Smooth muscle cell (in vitro differentiated cells): ENCODE results near the gene SCRN2. TPM values are rescaled to one million over a fixed set of nuclear protein-coding genes. Genes with fewer than 3 reads are reported as not detected.

Source experiments
- DNase-seq: peaks from one replicate; lab custom pipeline; 2025; ENCODE audit not compliant: unreplicated experiment; lab: John Stamatoyannopoulos, UW
- H2AFZ ChIP-seq: fragments of 200-600 bp; sonication (generic); 2 replicates; pipeline ENCODE4 v1.6.0; 2016; ENCODE audit warnings: antibody characterized with exemption, low read depth, mild to moderate bottlenecking
- H3F3A ChIP-seq: fragments of 200-600 bp; sonication (generic); 2 replicates; pipeline ENCODE4 v1.6.0; 2017; ENCODE audit warnings: antibody characterized with exemption, low read depth
- H3K27ac ChIP-seq: fragments of 200-600 bp; sonication (generic); 2 replicates; pipeline ENCODE4 v1.5.1; 2016; ENCODE audit warnings: low read depth, mild to moderate bottlenecking
- H3K27me3 ChIP-seq: fragments of 200-600 bp; sonication (generic); 2 replicates; pipeline ENCODE4 v1.6.1; 2016; ENCODE audit warnings: low read depth, mild to moderate bottlenecking
- H3K36me3 ChIP-seq: fragments of 200-600 bp; sonication (generic); 2 replicates; pipeline ENCODE4 v1.5.1; 2016; ENCODE audit warnings: low read depth
- H3K4me1 ChIP-seq: fragments of 200-600 bp; sonication (generic); 2 replicates; pipeline ENCODE4 v1.5.1; 2016; ENCODE audit warnings: low read depth
- H3K4me2 ChIP-seq: fragments of 200-600 bp; sonication (generic); 2 replicates; pipeline ENCODE4 v1.6.0; 2016; ENCODE audit warnings: mild to moderate bottlenecking
- H3K4me3 ChIP-seq: fragments of 200-600 bp; sonication (generic); 2 replicates; pipeline ENCODE4 v1.5.1; 2016; ENCODE audit warnings: mild to moderate bottlenecking
- H3K79me2 ChIP-seq: fragments of 200-600 bp; sonication (generic); 2 replicates; pipeline ENCODE4 v1.6.0; 2016; ENCODE audit warnings: low read depth, mild to moderate bottlenecking
- H3K9ac ChIP-seq: fragments of 200-600 bp; sonication (generic); 2 replicates; pipeline ENCODE4 v1.6.0; 2016; ENCODE audit warnings: low read depth
- H3K9me3 ChIP-seq: fragments of 200-600 bp; sonication (generic); replicated peaks from 2 replicates; pipeline ENCODE4 v1.5.1; 2016; ENCODE audit warnings: low read depth
- H4K20me1 ChIP-seq: fragments of 200-600 bp; sonication (generic); 2 replicates; pipeline ENCODE4 v1.6.0; 2016; ENCODE audit warnings: low read depth
- CTCF ChIP-seq: fragments of 200-600 bp; sonication (generic); IDR thresholded peaks from 2 replicates; pipeline ENCODE4 v1.5.1; 2017; ENCODE audit warnings: borderline replicate concordance, mild to moderate bottlenecking, antibody characterized with exemption; ENCODE audit not compliant: insufficient read depth, poor library complexity, severe bottlenecking
- WGBS: methylation state at CpG from one replicate; pipeline ENCODE4 v1.1.7; 2016; ENCODE audit warnings: low lambda C conversion rate; 5-methylcytosine and 5-hydroxymethylcytosine counted together
- polyA plus RNA-seq: library from polyadenylated mRNA; unstranded; fragments of >200 nt; fragmentation: Nextera tagmentation; extraction: Ambion mirVana; gene quantifications from 2 replicates; pipeline ENCODE4 v1.2.1, GENCODE V29; 2016
- total RNA-seq: library from RNA; depleted of rRNA; stranded (reverse); fragments of >200 nt; gene quantifications from 2 replicates; pipeline ENCODE4 v1.2.3, GENCODE V29; 2014

SCRN2 gene
- total and polyA plus RNA-seq, 2 experiments from 2014 or later: 16.0 to 49.4 TPM

GRCh38 chr17:47867813-47868533 lies 26.9 kb upstream of the SCRN2 start:
- TF ChIP-seq CTCF: no peak
- Histone ChIP-seq H2AFZ (no peak overlapping the region), H3K36me3 (no peaks in the 10 kb centered on the region), H3F3A (peaks cover 6% of the 10 kb centered on the region), H3K27ac (no peak overlapping the region), H3K4me3 (no peak overlapping the region), H4K20me1 (no peaks in the 10 kb centered on the region), H3K27me3 (no peaks in the 10 kb centered on the region), H3K9me3 (no peaks in the 10 kb centered on the region), H3K79me2 (no peaks in the 10 kb centered on the region), H3K9ac (no peak overlapping the region), H3K4me1 (peaks cover 18% of the 10 kb centered on the region), H3K4me2 (no peak overlapping the region)
- WGBS: 87% methylated on average over 11 of the region's 11 CpGs
- no peak for DNase-seq

- 60% methylated on average over 20 of the region's 20 CpGs for WGBS
- Histone ChIP-seq H2AFZ (no peak overlapping the region), H3K4me3 (no peak overlapping the region), H3K27ac (no peak overlapping the region), H3K27me3 (no peaks in the 10 kb centered on the region), H3K79me2 (no peaks in the 10 kb centered on the region), H3K4me1 (peaks cover 8% of the 10 kb centered on the region), H3K36me3 (no peaks in the 10 kb centered on the region), H3F3A (peaks cover 6% of the 10 kb centered on the region), H3K9me3 (no peaks in the 10 kb centered on the region), H3K4me2 (no peak overlapping the region), H3K9ac (no peak overlapping the region), H4K20me1 (no peaks in the 10 kb centered on the region)
- no peak for TF ChIP-seq CTCF
- no peak for DNase-seq
These were observed 25.9 kb upstream of the SCRN2 start for GRCh38 chr17:47866941-47867340.

GRCh38 chr17:47864791-47865216 lies 23.7 kb upstream of the SCRN2 start:
- no peak overlapping the region for H3K9ac ChIP-seq
- no peak overlapping the region for H2AFZ ChIP-seq
- H4K20me1 ChIP-seq: no peaks in the 10 kb centered on the region
- H3K4me2 ChIP-seq: no peak overlapping the region
- no peak for TF ChIP-seq CTCF
- no peak overlapping the region for H3K27ac ChIP-seq
- no peak for DNase-seq
- H3K4me3 ChIP-seq: no peak overlapping the region
- H3K27me3 ChIP-seq: no peaks in the 10 kb centered on the region
- 79% methylated on average over 7 of the region's 7 CpGs for WGBS
- no peaks in the 10 kb centered on the region for H3K9me3 ChIP-seq
- H3K4me1 ChIP-seq: peaks cover 1% of the 10 kb centered on the region
- no peaks in the 10 kb centered on the region for H3K79me2 ChIP-seq
- no peaks in the 10 kb centered on the region for H3F3A ChIP-seq
- H3K36me3 ChIP-seq: no peaks in the 10 kb centered on the region
